IgD-negative memory B cell (primary cell): ENCODE data around the gene ANO7. TPM values are rescaled to one million over a fixed set of nuclear protein-coding genes. Genes with fewer than 3 reads are reported as not detected.

ENCODE experiments used
- H3K27ac Mint-ChIP-seq, 3 donors: one replicate each; pipeline ENCODE4 v1.8.0; 2020 to 2022; ENCODE audit warnings: mild to moderate bottlenecking in 3 of 3, mixed read lengths in 3 of 3, moderate library complexity in 1 of 3
- H3K27me3 Mint-ChIP-seq: one replicate; pipeline ENCODE4 v1.8.0; 2021; ENCODE audit warnings: mixed read lengths
- H3K36me3 Mint-ChIP-seq: one replicate; pipeline ENCODE4 v1.8.0; 2020; ENCODE audit warnings: mild to moderate bottlenecking, mixed read lengths
- H3K4me1 Mint-ChIP-seq, 3 donors: one replicate each; pipeline ENCODE4 v1.8.0; 2020 to 2022; ENCODE audit warnings: mixed read lengths in 3 of 3, mild to moderate bottlenecking in 1 of 3
- H3K4me3 Mint-ChIP-seq, 4 donors: one replicate each; pipeline ENCODE4 v1.8.0; 2020 to 2022; ENCODE audit warnings: mild to moderate bottlenecking in 4 of 4, mixed read lengths in 4 of 4, moderate library complexity in 3 of 4
- H3K9me3 Mint-ChIP-seq, 3 donors: one replicate each; pipeline ENCODE4 v1.8.0; 2020 to 2021; ENCODE audit warnings: mixed read lengths in 3 of 3, mild to moderate bottlenecking in 1 of 3
- polyA plus RNA-seq: library from polyadenylated mRNA; unstranded; fragments of 300-500 nt; fragmentation: Illumina TruSeq; gene quantifications from one replicate; pipeline ENCODE4 v1.2.3, GENCODE V29; 2021

Gene ANO7
- polyA plus RNA-seq = not detected

- peaks cover 0 to 5% (median 1%) of the 10 kb centered on the region in 3 donors for H3K4me1 Mint-ChIP-seq
- H3K4me3 Mint-ChIP-seq = peak within 1 kb of the TSS; percentile 39 to 90 (median 70)
- H3K27me3 Mint-ChIP-seq = peaks cover 2% of the 10 kb centered on the region
- peak within 1 kb of the TSS in 1 of 3 donors; percentile 39 for H3K27ac Mint-ChIP-seq
- no peaks in the 10 kb centered on the region for H3K9me3 Mint-ChIP-seq
- H3K36me3 Mint-ChIP-seq = no peaks in the 10 kb centered on the region
Observed at GRCh38 chr2:241188361-241189092, at the start of gene ANO7. ANO7 (plus strand) TSS chr2:241188677; CDS start chr2:241190064, 1,387 bp downstream.

- H3K9me3 Mint-ChIP-seq = no peaks in the 10 kb centered on the region
- H3K4me1 Mint-ChIP-seq = peaks cover 0 to 9% (median 3%) of the 10 kb centered on the region in 3 donors
- H3K27ac Mint-ChIP-seq = peak overlapping the region in 1 of 3 donors; percentile 73
- no peaks in the 10 kb centered on the region for H3K27me3 Mint-ChIP-seq
- H3K36me3 Mint-ChIP-seq = peaks cover 8% of the 10 kb centered on the region
- no peak overlapping the region for H3K4me3 Mint-ChIP-seq
Observed at GRCh38 chr2:241139531-241140444, 48.7 kb upstream of the ANO7 start.

- no peaks in the 10 kb centered on the region for H3K9me3 Mint-ChIP-seq
- no peak overlapping the region for H3K4me3 Mint-ChIP-seq
- H3K36me3 Mint-ChIP-seq = peaks cover 8% of the 10 kb centered on the region
- peaks cover 0 to 9% (median 4%) of the 10 kb centered on the region in 3 donors for H3K4me1 Mint-ChIP-seq
- H3K27ac Mint-ChIP-seq = no peak overlapping the region
- H3K27me3 Mint-ChIP-seq = no peaks in the 10 kb centered on the region
Observed at GRCh38 chr2:241140445-241140840, 48.0 kb upstream of the ANO7 start.

GRCh38 chr2:241141214-241141770, 47.2 kb upstream of the ANO7 start:
- no peaks in the 10 kb centered on the region for H3K27me3 Mint-ChIP-seq
- no peak overlapping the region for H3K4me3 Mint-ChIP-seq
- no peak overlapping the region for H3K27ac Mint-ChIP-seq
- H3K9me3 Mint-ChIP-seq = no peaks in the 10 kb centered on the region
- H3K4me1 Mint-ChIP-seq = peaks cover 4 to 11% (median 8%) of the 10 kb centered on the region in 3 donors
- H3K36me3 Mint-ChIP-seq = peaks cover 8% of the 10 kb centered on the region

GRCh38 chr2:241142063-241142462, 46.4 kb upstream of the ANO7 start:
- Mint-ChIP-seq H3K27me3 (no peaks in the 10 kb centered on the region), H3K27ac (no peak overlapping the region), H3K9me3 (no peaks in the 10 kb centered on the region), H3K4me3 (peak overlapping the region in 1 of 4 donors; percentile 29), H3K36me3 (peaks cover 8% of the 10 kb centered on the region), H3K4me1 (peaks cover 8 to 17% (median 10%) of the 10 kb centered on the region in 3 donors)

GRCh38 chr2:241142593-241142992, 45.9 kb upstream of the ANO7 start:
- Mint-ChIP-seq H3K27ac (no peak overlapping the region), H3K27me3 (no peaks in the 10 kb centered on the region), H3K36me3 (peaks cover 8% of the 10 kb centered on the region), H3K4me3 (no peak overlapping the region), H3K4me1 (peaks cover 8 to 18% (median 10%) of the 10 kb centered on the region in 3 donors), H3K9me3 (no peaks in the 10 kb centered on the region)

- Mint-ChIP-seq H3K4me3 (peak overlapping the region in 2 of 4 donors; percentile 39 to 63), H3K4me1 (peaks cover 24 to 30% (median 26%) of the 10 kb centered on the region in 3 donors), H3K27me3 (no peaks in the 10 kb centered on the region), H3K27ac (no peak overlapping the region), H3K9me3 (no peaks in the 10 kb centered on the region), H3K36me3 (peaks cover 6% of the 10 kb centered on the region)
Observed at GRCh38 chr2:241146286-241146685, 42.2 kb upstream of the ANO7 start.

GRCh38 chr2:241147336-241147735, 41.1 kb upstream of the ANO7 start:
- Mint-ChIP-seq H3K4me3 (peak overlapping the region in 2 of 4 donors; percentile 52 to 95), H3K27me3 (no peaks in the 10 kb centered on the region), H3K4me1 (peaks cover 31 to 36% (median 34%) of the 10 kb centered on the region in 3 donors), H3K9me3 (no peaks in the 10 kb centered on the region), H3K27ac (no peak overlapping the region), H3K36me3 (peaks cover 3% of the 10 kb centered on the region)

- peak overlapping the region in 2 of 3 donors; percentile 51 to 86 for H3K27ac Mint-ChIP-seq
- H3K9me3 Mint-ChIP-seq = no peaks in the 10 kb centered on the region
- H3K4me1 Mint-ChIP-seq = peaks cover 31 to 36% (median 34%) of the 10 kb centered on the region in 3 donors
- peaks cover 3% of the 10 kb centered on the region for H3K36me3 Mint-ChIP-seq
- H3K27me3 Mint-ChIP-seq = no peaks in the 10 kb centered on the region
- H3K4me3 Mint-ChIP-seq = peak overlapping the region; percentile 81 to 100 (median 92)
Observed at GRCh38 chr2:241148239-241148638, 40.2 kb upstream of the ANO7 start.

GRCh38 chr2:241148891-241149674, 39.4 kb upstream of the ANO7 start, which contains the start of gene PASK:
PASK (minus strand) TSS chr2:241149472; CDS start chr2:241143032, 6,440 bp downstream.
- Mint-ChIP-seq H3K4me3 (peak within 1 kb of the TSS; percentile 99 to 100 (median 100)), H3K27me3 (no peaks in the 10 kb centered on the region), H3K9me3 (no peaks in the 10 kb centered on the region), H3K4me1 (peaks cover 31 to 36% (median 33%) of the 10 kb centered on the region in 3 donors), H3K36me3 (peaks cover 1% of the 10 kb centered on the region), H3K27ac (peak within 1 kb of the TSS; percentile 95 to 98 (median 97))

- Mint-ChIP-seq H3K9me3 (no peaks in the 10 kb centered on the region), H3K4me1 (peaks cover 31 to 36% (median 32%) of the 10 kb centered on the region in 3 donors), H3K36me3 (peaks cover 1% of the 10 kb centered on the region), H3K27ac (peak overlapping the region; percentile 95 to 98 (median 97)), H3K4me3 (peak overlapping the region; percentile 99 to 100 (median 100)), H3K27me3 (no peaks in the 10 kb centered on the region)
Observed at GRCh38 chr2:241149675-241149924, 38.9 kb upstream of the ANO7 start.

- no peaks in the 10 kb centered on the region for H3K9me3 Mint-ChIP-seq
Observed at GRCh38 chr2:241149925-241150659, 38.4 kb upstream of the ANO7 start, which contains the start of gene PPP1R7. PPP1R7 (plus strand) TSS chr2:241150467; CDS start chr2:241150496, 29 bp downstream.

GRCh38 chr2:241150660-241151530, 37.6 kb upstream of the ANO7 start:
- peaks cover 1% of the 10 kb centered on the region for H3K36me3 Mint-ChIP-seq
- H3K4me3 Mint-ChIP-seq = peak overlapping the region; percentile 99 to 100 (median 100)
- peaks cover 31 to 32% (median 32%) of the 10 kb centered on the region in 3 donors for H3K4me1 Mint-ChIP-seq
- H3K9me3 Mint-ChIP-seq = no peaks in the 10 kb centered on the region
- H3K27ac Mint-ChIP-seq = peak overlapping the region; percentile 95 to 98 (median 97)
- no peaks in the 10 kb centered on the region for H3K27me3 Mint-ChIP-seq

More at GRCh38 chr2:241149925-241150659, 38.4 kb upstream of the ANO7 start, which contains the start of gene PPP1R7:
- Mint-ChIP-seq H3K27ac (peak within 1 kb of the TSS; percentile 95 to 98 (median 97)), H3K36me3 (peaks cover 1% of the 10 kb centered on the region), H3K4me3 (peak within 1 kb of the TSS; percentile 99 to 100 (median 100)), H3K27me3 (no peaks in the 10 kb centered on the region), H3K4me1 (peaks cover 31 to 34% (median 32%) of the 10 kb centered on the region in 3 donors)
